Measurements from ENCODE around the gene PPCDC. TPM values are rescaled to one million over a fixed set of nuclear protein-coding genes. Genes with fewer than 3 reads are reported as not detected.

Gene PPCDC
- total RNA-seq, 1 experiment from 2014 or later = 14.7 TPM

DNA sequence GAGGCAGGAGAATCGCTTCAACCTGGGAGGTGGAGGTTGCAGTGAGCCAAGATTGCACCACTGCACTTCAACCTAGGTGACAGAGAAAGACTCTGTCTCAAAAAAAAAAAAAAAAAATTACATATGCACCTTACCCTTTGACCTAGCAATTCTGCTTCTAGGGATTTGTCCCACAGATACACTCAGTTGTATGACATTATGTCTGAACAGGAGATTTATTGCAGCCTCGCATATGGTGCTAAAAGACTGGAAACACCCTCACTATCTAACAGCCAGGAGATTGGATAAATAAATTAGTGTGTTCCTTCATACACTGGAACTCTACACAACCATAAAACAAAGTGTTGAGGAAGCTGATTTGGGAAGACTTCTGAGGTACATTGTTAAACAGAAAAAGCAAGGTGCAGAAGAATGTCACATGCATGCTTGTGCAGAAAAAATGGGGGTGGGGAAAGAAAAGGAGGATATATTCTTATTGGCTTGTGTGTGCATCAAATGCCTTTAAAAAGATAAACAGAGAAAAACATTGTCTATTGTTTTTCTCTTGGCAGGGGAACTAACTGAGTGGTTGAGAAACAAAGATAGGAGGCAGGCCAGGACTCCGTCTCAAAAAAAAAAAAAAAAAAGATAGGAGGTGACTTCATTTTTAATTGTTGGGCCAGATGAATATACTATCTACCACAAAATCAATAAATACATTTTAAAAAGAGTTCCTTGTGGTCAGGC, 30.9 kb downstream of the PPCDC start:
- H3K4me1 Mint-ChIP-seq (ENCODE audit: low read depth, unreplicated experiment) = peaks cover 22% of the 10 kb centered on the region
- no peaks in the 10 kb centered on the region for H3K9me3 ChIP-seq
- no peak overlapping the region for H3K4me3 Mint-ChIP-seq (ENCODE audit: unreplicated experiment)
- ChIA-PET POLR2A (no interaction called here), CTCF (no interaction called here)
- no peaks in the 10 kb centered on the region for H3K9me3 Mint-ChIP-seq (ENCODE audit: unreplicated experiment)
- TF ChIP-seq, protein P1, sequence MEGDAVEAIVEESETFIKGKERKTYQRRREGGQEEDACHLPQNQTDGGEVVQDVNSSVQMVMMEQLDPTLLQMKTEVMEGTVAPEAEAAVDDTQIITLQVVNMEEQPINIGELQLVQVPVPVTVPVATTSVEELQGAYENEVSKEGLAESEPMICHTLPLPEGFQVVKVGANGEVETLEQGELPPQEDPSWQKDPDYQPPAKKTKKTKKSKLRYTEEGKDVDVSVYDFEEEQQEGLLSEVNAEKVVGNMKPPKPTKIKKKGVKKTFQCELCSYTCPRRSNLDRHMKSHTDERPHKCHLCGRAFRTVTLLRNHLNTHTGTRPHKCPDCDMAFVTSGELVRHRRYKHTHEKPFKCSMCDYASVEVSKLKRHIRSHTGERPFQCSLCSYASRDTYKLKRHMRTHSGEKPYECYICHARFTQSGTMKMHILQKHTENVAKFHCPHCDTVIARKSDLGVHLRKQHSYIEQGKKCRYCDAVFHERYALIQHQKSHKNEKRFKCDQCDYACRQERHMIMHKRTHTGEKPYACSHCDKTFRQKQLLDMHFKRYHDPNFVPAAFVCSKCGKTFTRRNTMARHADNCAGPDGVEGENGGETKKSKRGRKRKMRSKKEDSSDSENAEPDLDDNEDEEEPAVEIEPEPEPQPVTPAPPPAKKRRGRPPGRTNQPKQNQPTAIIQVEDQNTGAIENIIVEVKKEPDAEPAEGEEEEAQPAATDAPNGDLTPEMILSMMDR (IDR thresholded peaks at IDR 0.05; ENCODE audit: insufficient read depth in 1 of 2, low read depth in 1 of 2, low read length in 1 of 2, severe bottlenecking in 1 of 2, unreplicated experiment in 1 of 2) = no peak
- H3K36me3 Mint-ChIP-seq (ENCODE audit: insufficient read depth, unreplicated experiment) = peaks cover 7% of the 10 kb centered on the region
- no peaks in the 10 kb centered on the region for H3K27me3 Mint-ChIP-seq (ENCODE audit: insufficient read depth, unreplicated experiment)
- H3K27me3 ChIP-seq (replicated peaks; ENCODE audit: control insufficient read depth, insufficient read depth, low read length) = no peaks in the 10 kb centered on the region
- intact Hi-C loops (cut with micrococcal nuclease; ENCODE audit: unreplicated experiment) = no loop called here
- H3K27ac Mint-ChIP-seq (ENCODE audit: unreplicated experiment) = no peak overlapping the region
- BruUV-seq (replicated peaks) = no TSS peak
- no peak overlapping the region for H3K4me3 ChIP-seq (ENCODE audit: low read depth, low read length)
- H3K4me1 ChIP-seq = peaks cover 27% of the 10 kb centered on the region
- H3K36me3 ChIP-seq (ENCODE audit: control insufficient read depth, insufficient read depth, low read length) = no peaks in the 10 kb centered on the region
- no peak for DNase-seq

GRCh38 chr15:75056036-75056435, 32.6 kb downstream of the PPCDC start:
- Mint-ChIP-seq H3K9me3 (ENCODE audit: unreplicated experiment) (no peaks in the 10 kb centered on the region), H3K36me3 (ENCODE audit: insufficient read depth, unreplicated experiment) (peaks cover 7% of the 10 kb centered on the region), H3K4me3 (ENCODE audit: unreplicated experiment) (no peak overlapping the region), H3K27ac (ENCODE audit: unreplicated experiment) (peak overlapping the region; percentile 69), H3K27me3 (ENCODE audit: insufficient read depth, unreplicated experiment) (no peaks in the 10 kb centered on the region), H3K4me1 (ENCODE audit: low read depth, unreplicated experiment) (peaks cover 22% of the 10 kb centered on the region)
- DNase-seq = no peak
- Histone ChIP-seq H3K4me3 (ENCODE audit: low read depth, low read length) (no peak overlapping the region), H3K9me3 (no peaks in the 10 kb centered on the region), H3K4me1 (peaks cover 36% of the 10 kb centered on the region), H3K36me3 (ENCODE audit: control insufficient read depth, insufficient read depth, low read length) (no peaks in the 10 kb centered on the region), H3K27me3 (replicated peaks; ENCODE audit: control insufficient read depth, insufficient read depth, low read length) (no peaks in the 10 kb centered on the region)
- CTCF ChIA-PET = no interaction called here
- no TSS peak for BruUV-seq (replicated peaks)
- TF ChIP-seq, protein P1 (IDR thresholded peaks at IDR 0.05; ENCODE audit: insufficient read depth in 1 of 2, low read depth in 1 of 2, low read length in 1 of 2, severe bottlenecking in 1 of 2, unreplicated experiment in 1 of 2) = no peak
- POLR2A ChIA-PET = no interaction called here
- intact Hi-C loops (cut with micrococcal nuclease; ENCODE audit: unreplicated experiment) = no loop called here

DNA sequence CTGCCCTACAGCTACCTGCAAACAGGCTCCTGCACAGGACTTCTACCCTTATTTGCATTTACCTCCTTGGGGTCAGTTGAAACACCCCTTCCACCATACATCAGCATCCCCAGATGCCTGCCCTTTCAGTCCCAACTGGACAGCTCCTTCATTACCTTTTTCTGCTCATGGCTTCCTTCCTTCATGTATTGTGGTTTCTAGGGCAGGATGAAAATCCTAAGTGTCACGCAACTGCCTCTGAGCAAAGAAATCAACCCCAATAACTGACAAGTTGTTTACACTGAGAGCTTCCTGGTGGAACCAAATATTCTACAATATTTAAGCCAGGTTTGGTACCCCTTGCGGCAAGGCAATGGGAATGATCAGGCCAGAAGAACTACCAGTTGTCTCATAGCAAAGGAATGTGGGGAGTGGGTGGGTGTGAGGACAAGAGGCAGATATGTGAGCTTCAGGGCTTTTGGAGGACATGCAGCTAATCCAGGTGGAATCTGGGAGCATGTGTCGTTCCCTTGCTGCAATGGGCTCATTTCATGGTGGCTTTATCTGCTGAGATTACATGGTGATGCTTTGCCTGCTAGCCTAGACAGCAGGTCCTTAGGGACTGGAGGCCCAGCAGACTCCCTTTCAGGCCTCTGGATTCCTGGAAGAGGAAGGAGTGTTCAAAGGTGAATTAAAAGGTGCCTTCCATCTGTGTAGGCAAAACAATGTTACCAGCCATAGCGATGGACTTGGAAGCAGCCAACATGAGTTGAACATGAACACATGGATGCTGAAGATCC, 34.9 kb downstream of the PPCDC start:
- H3K27ac Mint-ChIP-seq (ENCODE audit: unreplicated experiment) = peak overlapping the region; percentile 87
- H3K4me3 ChIP-seq (ENCODE audit: low read depth, low read length) = no peak overlapping the region
- CTCF ChIA-PET = interaction anchor here (0.7 to 2.0 kb wide), 7 partner anchors 8 to 146 kb away, joined by 3 to 9 read pairs (median 6); partner anchors contain the start of gene C15orf39
- H3K4me3 Mint-ChIP-seq (ENCODE audit: unreplicated experiment) = peak overlapping the region; percentile 5
- peaks cover 7% of the 10 kb centered on the region for H3K36me3 Mint-ChIP-seq (ENCODE audit: insufficient read depth, unreplicated experiment)
- no peaks in the 10 kb centered on the region for H3K9me3 Mint-ChIP-seq (ENCODE audit: unreplicated experiment)
- H3K27me3 Mint-ChIP-seq (ENCODE audit: insufficient read depth, unreplicated experiment) = no peaks in the 10 kb centered on the region
- no peaks in the 10 kb centered on the region for H3K27me3 ChIP-seq (replicated peaks; ENCODE audit: control insufficient read depth, insufficient read depth, low read length)
- intact Hi-C loops (cut with micrococcal nuclease; ENCODE audit: unreplicated experiment) = loop anchor here (2.0 kb wide), 1 partner anchor 22 kb away; no protein-coding TSS in a partner anchor
- POLR2A ChIA-PET = interaction anchor here (0.6 to 1.9 kb wide), 5 partner anchors 8 to 628 kb away, joined by 4 to 11 read pairs (median 7); partner anchors contain the start of gene C15orf39
- H3K36me3 ChIP-seq (ENCODE audit: control insufficient read depth, insufficient read depth, low read length) = no peaks in the 10 kb centered on the region
- TF ChIP-seq, protein P1 (IDR thresholded peaks at IDR 0.05; ENCODE audit: insufficient read depth in 1 of 2, low read depth in 1 of 2, low read length in 1 of 2, severe bottlenecking in 1 of 2, unreplicated experiment in 1 of 2) = no peak
- BruUV-seq (replicated peaks) = TSS peak; percentile 64
- H3K4me1 Mint-ChIP-seq (ENCODE audit: low read depth, unreplicated experiment) = peaks cover 25% of the 10 kb centered on the region
- no peaks in the 10 kb centered on the region for H3K9me3 ChIP-seq
- peak; percentile 83 to 89 for DNase-seq
- peaks cover 49% of the 10 kb centered on the region for H3K4me1 ChIP-seq
